ENCODE data around the gene ANTXR2.

ANTXR2 gene

DNA sequence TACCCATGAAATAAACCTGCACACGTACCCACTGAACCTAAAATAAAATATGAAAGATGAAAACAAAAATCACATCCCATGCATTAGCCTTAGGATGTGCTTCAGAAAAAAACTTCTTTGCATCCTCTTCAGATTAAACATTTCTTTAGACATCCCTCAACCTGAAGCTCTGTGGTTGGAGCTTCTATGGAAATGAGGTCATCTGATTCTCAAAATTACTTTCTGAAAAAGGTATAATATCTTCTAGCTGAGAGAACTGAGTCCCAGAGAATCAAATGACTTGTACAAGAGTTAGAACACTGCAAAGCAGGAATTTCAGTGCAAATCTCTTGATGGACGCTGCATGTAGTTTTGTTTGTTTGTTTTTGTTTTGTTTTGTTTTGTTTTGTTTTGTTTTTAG, 19.1 kb upstream of the ANTXR2 start:
- no peak for DNase-seq (ENCODE audit: low spot score)

DNA sequence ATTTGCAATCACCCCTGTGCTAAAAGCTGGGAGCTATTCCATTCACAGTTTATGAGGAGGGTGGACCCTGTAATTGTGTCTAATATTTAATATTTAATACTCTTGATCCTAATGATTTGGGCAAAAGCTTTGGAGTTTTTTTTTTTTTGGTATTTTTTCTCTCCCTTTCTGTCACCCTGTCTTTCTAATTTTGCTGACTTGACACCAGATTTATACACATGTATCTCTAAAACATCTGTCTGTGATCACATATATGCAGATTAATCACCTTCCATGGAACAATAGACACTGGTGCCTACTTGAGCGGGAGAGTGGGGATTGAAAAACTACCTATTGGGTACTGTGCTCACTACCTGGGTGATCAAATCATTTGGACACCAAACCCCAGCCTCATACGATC, 18.7 kb upstream of the ANTXR2 start:
- DNase-seq (ENCODE audit: low spot score) = no peak

DNA sequence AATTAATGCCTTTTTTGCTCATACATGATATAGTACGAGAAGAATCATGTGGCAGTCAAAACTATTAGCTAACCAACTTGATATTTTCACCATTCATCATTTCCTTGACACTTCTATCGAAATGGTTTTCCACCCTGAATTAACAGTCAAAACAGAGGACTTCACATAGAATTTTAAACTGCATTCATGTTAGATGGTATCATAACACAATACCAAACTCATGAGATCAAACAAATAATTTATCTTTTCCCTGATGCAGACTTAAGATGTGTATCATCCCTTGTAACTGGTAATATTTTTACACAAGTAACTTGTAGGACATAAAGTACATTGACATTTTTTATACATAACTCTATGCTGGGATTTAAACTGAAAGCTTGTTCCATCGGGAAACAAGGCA, 18.2 kb upstream of the ANTXR2 start:
- DNase-seq (ENCODE audit: low spot score) = no peak

DNA sequence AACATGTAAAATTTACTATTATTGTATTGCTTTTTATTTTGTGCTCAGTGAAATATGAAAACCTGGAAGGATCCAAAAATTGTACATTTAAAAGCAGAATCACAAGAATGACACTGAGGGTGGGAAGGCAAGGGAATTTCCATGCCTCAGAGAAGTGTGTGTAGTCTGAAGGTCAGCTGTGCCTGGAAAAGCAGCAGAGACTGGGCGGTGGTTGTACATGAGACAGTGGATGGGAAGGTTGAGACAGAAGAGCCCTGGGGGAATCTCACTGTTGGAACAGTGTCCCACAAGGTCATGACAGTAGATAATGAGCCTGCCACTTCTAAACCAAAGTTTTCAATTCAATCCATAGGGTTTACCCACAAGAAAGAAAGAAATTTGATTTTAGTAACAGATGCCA, 17.1 kb upstream of the ANTXR2 start:
- DNase-seq (ENCODE audit: low spot score) = no peak

DNA sequence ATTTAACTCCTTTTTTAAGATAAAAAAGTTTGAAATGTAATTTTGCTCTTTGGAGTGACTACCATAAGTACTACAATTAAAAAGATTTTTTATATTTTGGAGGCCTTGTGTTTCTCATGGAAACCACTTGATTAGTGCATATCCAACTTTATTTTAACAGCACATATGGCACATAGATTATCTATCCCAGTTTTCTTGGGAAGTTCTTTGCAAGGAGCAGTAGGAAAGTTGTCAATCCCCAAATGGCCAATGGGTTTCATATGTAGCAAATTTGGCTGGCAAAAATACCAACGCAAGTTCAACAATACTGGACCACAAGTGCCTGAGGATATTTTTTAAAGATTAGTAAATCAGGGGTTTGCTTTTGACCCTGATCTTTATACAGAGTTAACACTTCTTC, 15.4 kb upstream of the ANTXR2 start:
- no peak for DNase-seq (ENCODE audit: low spot score)

DNA sequence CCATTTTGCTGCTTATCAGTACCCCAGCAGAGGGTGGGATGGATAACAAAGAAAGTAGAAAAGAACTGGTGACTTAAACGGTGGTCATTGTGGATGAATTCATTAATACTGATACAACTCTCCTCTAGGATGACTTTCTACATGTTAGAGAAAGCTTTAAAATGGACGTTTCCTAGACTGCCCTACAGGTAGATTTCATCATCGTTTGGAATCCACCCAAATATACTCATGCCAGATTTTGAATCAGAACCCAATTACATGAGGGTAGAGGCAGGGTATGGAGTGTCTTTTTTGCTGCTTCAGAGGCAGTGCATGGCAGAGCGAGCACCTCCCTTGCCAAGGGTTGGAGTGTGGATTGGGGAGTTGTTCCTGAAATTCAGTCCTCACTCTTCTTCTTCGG, 13.3 kb upstream of the ANTXR2 start:
- no peak for DNase-seq (ENCODE audit: low spot score)

DNA sequence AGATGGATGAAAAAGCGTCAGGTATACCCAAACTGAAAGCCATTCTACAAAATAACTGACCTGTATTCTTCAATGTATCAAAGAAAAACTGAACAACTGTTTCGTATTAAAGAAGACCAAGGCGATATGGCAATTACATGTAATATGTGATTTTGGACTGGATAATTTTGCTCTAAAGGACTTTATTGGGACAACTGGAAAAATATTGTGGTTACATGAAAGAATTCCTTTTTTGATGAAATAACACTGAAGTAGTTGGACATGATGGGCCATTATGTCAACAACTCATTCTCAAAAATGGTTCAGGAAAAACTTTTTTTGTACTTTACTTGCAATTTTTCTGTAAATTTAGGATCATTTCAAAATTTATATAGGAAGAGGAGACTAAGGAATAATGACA, 12.1 kb upstream of the ANTXR2 start:
- no peak for DNase-seq (ENCODE audit: low spot score)

DNA sequence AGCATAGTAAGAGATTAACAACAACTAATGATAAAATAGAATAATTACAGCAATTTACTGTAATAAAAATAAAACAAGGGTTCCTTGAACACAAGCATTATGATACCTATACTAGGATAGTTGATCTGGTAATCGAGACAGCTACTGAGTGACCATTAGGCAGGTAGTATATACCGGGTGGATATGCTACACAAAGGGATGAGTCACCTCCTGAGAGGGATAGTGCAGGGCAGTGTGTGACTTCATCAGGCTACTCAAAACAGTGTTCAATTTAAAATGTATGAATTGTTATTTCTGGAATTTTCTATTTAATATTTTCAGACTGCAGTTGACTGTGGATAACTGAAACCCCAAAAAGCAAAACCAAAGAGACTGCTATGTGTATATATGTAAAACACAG, 9.7 kb upstream of the ANTXR2 start:
- DNase-seq (ENCODE audit: low spot score) = no peak

DNA sequence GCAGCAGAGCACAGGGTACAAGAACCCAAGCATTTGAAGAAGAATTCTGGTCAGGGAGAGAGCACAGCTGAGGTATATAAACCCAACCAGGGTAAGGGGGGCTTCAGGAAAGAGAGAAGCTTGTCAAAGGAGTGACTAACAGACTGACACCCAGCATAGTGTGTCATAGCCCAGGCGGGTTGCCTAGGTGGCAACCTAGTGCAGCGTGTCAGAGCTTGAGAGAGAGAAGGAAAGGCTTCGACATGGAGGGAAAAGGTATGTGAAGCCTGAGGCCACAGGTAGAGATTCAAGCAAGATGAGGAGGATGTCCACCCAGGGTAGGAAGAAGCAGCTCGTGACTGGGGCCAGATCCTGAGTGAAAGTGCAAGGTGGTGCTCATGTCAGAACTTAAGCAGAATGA, 8.5 kb upstream of the ANTXR2 start:
- DNase-seq (ENCODE audit: low spot score) = no peak

DNA sequence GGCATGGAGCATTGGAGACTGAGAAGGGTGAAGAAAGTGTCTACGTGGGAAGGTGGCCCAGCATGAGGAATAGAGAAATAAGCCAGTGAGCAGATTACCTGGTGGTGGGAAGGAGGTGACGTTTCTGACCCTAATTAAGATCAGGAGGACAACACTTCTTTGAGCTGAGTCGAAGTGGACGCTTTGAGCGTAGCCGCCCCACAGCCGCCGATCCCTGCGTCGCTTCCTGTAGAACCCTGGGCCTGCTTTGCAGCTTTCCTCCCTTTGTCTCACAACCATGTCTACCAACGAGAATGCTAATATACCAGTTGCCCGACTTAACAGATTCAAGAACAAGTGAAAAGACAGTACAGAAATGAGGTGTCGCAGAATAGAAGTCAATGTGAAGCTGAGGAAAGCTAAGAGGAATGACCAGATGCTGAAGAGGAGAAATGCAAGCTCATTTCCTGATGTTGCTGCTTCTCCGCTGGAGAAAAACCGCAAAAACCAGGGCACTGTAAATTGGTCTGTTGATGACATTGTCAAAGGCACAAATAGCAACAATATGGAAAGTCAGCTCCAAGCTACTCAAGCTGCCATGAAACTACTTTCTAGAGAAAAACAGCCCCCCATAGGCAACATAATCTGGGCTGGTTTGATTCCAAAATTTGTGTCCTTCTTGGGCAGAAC, 6.4 kb upstream of the ANTXR2 start:
- no peak for DNase-seq (ENCODE audit: low spot score)

DNA sequence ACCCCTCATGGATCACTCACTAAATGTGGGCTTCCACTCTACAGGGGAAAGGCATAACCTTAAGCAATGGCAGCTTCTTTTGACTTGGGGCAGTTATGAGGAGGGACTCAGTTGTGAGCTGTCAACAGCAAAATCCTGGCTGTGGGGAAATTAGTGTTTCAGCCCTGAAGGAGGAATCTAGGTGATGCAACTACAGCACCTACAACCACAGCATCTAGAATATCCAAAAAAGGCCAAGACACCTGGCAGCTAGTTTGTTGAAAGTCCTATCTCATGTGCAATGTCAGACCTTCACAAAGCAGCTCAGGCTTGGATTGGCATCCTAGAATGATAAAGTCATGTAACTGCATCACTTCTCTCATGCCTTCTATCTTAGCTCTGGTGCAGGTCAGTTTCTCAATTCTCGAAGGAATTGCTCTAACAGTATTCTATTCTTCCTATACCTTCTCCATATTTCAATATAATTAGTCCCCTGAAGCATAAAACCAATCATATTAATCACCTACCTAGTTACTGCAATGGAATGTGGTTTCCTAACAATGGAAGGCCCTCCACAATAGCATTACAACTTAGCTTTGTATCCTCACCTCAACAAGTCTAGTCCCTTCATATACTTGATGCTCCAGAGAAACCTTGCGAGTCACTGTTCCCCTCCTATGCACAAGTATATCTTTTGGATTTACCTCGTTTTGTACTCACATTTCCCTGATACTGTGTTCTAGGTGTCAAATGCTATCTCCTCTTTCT, 5.5 kb upstream of the ANTXR2 start:
- no peak for DNase-seq (ENCODE audit: low spot score)

DNA sequence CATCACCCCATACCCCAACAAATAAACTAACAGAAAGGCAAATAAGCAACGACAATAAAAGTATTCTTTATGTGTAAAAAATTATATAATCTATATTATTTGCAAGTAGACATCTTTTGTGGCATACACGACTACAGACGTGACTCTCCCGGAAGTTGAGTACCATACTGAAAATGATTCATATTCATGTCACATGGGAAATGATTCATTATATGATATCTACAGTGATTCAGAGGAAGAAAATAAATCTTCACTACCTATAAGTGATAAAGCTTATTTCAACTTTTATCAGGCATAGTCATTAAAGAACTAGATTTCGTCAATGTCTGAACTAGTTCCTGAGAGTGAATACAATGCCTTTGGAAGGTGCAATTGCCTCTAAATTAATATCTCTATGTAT, 4.6 kb upstream of the ANTXR2 start:
- no peak for DNase-seq (ENCODE audit: low spot score)

DNA sequence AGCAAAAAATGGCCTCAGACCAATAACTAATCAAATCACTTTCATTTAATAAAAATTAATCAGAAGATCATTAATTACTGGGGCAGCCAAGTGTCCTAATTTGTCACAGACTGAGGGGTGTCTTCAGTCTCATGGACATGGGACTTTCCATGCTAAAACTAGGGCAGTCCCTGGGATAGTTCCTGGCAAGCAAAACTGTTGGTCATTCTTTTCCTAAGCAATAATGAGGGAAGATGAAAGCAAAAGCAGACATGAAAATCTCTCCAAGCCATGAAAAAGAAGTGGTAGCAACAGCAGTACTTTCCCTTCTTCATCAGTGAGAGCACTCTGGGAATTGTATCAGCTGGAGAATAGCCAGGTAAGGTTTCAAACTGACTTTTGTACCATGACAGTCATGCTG, 3.7 kb upstream of the ANTXR2 start:
- DNase-seq (ENCODE audit: low spot score) = no peak

DNA sequence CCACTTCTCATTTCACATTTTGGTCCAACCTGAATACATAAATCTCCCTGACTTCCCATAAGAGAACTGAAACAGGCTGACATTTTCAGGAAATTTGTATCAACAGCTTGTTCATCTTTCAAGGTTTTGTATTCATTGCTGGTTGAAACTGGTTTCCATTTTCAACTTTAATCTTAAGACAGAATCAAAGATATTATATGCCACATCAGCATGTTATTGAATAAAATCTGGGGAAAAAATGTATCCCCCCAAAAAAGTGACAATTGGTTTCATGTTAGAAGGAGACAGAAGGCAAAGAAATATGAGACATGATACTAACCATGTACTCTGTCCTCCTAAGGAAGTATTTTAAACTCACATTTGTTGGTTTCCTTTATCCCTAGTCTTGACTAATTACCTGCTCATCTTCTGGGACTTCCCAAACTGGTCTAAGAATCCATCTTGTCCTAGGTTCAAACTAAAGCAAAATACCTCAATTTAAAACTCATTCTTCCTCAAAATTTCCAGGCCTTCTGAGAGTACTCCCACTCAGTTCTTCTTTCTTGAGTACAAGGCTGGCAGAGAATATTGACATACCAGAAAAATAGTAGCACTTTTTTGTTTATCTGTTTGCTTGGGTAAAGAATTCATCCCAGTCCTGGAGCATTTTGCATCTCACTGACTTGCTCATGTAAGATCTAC, 3.1 kb upstream of the ANTXR2 start:
- DNase-seq (ENCODE audit: low spot score) = no peak

DNA sequence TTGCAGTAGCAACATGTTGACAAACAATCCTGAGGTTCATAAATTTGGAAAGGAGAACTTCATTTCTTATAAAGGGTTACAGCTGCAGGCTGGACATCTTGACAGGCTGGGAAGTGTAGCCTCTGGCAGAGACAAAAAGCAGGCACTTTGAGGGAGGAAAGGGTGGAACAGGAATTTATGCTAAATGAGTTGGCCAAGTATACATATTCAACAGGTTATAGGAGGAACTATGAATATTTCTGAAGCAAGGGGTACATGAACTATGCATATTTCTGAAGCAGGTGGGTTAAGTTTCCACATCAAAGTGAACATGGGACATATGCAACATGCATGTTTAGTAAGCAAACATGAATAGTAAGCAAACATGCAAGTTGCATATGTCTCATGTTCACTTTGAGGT, 1.6 kb upstream of the ANTXR2 start:
- peak; percentile 27 for DNase-seq (ENCODE audit: low spot score)

DNA sequence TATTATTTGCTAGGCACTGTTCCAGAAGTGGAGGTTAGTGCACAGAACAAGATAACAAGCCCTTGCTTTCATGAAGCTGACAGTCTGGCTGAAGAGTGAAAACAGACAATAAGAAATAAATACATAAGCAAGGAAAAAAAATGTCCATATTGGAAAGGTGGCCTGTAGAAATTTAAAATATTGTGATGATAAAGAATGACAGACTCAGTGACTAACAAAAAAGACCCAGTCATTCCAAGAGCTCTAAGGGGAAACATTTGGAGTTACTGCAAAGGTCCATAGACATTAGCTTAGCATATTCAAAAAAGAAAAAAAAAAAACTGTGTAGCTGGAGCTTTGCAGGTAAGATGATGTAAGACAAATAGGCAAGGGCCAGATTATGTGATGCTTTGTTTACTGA, 1.0 kb upstream of the ANTXR2 start:
- no peak for DNase-seq (ENCODE audit: low spot score)

DNA sequence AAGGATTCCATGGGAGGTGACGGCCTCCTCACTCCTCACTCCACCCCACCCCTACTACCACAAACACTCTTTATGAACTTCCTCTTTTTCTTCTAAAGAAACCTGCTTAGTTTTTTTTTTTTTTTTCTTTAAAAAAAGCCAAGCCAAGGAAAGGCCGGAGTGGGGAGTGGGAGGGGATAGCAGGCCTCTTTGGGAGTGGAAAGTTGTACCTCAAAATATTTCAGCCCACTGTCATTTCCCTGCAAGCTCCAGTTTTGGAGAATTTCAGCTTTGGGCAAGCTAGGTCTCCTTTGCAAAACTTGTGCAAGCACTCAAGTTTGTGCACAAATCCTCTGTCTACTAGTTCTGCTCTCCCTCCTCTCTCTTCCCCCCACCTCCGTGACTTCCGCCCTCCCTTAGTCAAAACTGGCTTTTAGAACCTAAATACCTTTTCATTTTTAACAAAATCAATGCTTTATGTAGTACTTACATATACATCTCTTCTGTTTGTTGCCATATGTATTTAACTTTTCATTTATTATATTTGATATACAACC, 512 bp upstream of the ANTXR2 start:
- DNase-seq (ENCODE audit: low spot score) = no peak

DNA sequence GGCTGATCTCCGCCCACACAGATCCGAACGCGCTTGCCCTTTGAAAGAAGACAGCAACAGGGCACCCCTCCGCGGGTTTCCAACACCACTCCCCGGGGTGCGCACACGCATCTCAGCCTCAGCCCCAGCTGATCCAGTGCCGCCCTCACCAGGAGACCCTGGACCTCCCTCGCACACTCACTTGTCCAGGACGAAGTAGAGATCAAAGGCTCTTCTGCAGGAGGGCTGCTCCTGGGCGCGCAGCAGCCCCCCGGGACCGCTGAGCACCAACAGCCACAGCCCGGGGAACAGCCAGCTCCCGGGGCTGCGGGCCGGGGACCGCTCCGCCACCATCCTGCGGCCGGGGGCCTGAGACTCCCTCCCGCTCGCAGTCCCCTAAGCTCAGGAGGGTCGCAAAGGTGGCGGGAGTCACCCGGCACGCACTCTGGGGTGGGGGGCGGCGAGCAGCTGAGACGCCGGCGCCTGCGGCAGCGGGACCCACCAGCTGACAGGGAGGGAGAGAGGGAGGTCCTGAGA, 743 bp downstream of the ANTXR2 start:
- DNase-seq (ENCODE audit: low spot score) = peak; percentile 67

DNA sequence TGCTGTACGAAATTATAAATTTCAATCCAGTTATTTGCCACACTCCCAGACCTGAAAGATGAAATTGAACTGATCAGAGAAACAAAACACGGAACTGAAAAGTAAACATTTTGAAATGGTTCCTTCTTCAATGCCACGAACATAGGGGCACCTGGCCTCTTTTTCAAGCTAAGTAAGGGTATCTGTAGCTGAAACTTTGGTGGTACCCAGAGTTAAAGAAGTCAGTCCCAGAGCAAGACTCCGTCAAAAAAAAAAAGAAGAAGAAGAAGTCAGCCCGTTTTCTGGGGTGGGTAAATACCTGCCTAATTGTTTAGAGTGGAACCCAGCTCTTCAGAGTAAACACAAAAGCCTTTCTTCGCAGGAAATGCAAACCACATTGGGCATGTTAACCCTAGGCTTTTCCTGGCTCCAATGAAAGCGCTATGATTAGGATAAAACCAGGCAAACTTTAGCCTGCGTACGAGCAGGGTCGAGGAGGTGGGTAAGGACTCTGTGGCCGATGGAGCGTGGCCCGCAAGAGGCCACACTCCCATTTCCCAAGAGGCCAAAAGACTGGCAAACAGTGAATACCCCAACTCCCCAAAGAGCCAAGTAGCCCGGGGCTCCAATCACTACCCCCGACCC, 1.3 kb downstream of the ANTXR2 start:
- DNase-seq (ENCODE audit: low spot score) = no peak

DNA sequence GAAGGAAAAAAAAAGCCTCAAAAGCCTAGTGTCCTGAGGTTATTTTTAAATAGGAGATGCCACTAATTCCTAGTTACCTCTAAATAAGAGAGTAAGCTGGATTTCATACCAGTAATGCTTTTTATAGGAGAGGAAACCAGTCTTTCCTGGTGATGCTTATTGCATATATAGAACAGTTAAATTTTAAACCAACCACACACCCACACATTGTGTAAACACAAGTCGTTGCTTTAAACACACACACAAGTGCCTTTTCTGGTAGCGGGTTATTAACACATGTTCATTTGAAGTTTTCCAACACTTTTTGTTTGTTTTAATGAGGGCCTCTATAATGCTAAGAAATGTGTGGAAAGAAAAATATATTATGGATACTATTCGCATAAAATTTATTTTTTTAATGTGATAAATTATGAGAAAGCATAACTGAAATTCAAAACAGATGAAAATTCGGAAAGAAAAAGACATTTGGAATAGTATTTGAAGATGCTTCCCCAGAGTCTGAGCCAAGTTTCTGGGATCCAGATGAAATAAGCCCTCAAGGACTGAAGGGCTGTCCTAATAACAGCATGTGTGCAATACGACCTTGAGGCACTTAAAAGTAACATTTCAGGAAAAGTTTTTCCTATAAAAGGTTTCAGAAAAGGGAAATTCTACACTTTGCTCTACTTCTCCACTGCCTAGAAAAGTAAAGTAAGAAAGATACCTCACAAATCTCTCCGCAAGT, 2.0 kb downstream of the ANTXR2 start:
- DNase-seq (ENCODE audit: low spot score) = no peak

All from SK-N-DZ (cell line).